H54 (cell line): ENCODE data around the gene KCNJ13.
"Not testable (repeated sequence)": the region's sequence is repeated elsewhere in the genome, so short reads cannot be mapped to it uniquely, and the experiment has no call there.

Source experiments
- DNase-seq: peaks from one replicate; pipeline ENCODE4 v3.0.0; 2011; ENCODE audit warnings: low spot score, mixed read lengths; ENCODE audit not compliant: insufficient read length
- FAIRE-seq: peaks from 3 replicates; lab custom pipeline; 2011; peaks lifted over from hg19 to GRCh38; lab: Jason Lieb, UNC
- POLR2A ChIP-seq: IDR thresholded peaks from 2 replicates; pipeline ENCODE4 v1.6.1; 2011; ENCODE audit warnings: low read depth, mild to moderate bottlenecking, low read length

KCNJ13 gene

DNA sequence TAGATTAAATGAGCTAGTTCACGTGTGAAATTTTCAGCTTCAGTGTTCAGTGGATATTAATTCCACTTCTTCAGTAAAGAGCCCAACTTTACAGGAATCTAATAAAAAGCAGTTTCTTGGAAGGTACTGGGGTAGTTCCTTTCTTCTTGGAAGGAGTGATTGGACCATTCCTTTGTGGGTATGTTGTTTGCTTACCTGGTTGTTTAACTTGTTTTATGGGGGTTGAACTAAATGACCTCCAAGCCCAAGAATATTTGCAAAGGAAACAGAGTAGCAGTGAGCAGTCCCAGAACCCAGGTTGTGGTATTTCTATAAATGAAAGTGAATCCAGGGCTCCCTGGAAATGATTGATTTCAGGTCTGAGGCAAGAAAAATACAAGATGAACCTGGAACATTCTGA lies 31.4 kb downstream of the KCNJ13 start:
- FAIRE-seq, result no peak
- TF ChIP-seq POLR2A, result no peak
- no peak for DNase-seq

DNA sequence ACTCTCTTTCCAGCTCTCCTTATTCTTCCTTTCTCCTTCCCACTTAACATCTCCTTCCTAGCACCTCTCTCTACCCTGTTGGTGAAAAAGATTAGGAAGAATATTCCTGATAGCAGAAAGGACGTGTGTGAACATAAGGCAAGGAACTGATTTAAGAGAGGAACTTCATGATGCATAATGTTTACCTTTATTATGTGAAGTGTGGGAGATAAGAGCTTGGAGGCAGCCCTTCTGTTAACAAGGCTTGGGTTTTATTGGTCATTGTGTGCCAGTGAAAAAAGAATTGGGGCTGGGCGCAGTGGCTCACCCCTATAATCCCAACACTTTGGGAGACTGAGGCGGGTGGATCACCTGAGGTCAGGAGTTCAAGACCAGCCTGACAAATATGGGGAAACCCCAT lies 34.4 kb downstream of the KCNJ13 start:
- DNase-seq (no peak), FAIRE-seq (no peak)
- TF ChIP-seq POLR2A, result no peak

DNA sequence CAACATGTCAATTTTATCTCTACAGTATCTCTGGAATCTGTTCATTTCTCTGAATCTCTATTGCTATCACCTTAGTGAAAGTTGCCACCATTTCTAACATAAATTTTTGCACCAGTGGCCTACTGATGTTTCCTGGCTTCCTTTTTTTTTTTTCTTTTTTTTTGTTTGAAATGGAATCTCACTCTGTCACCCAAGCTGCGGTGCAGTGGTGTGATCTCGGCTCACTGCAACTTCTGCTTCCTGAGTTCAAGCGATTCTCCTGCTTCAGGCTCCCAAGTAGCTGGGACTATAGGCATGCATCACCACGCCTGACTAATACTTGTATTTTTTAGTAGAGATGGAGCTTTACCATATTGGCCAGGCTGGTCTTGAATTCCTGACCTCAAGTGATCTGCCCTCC lies 35.1 kb downstream of the KCNJ13 start:
- no peak for TF ChIP-seq POLR2A
- DNase-seq (no peak), FAIRE-seq (no peak)

DNA sequence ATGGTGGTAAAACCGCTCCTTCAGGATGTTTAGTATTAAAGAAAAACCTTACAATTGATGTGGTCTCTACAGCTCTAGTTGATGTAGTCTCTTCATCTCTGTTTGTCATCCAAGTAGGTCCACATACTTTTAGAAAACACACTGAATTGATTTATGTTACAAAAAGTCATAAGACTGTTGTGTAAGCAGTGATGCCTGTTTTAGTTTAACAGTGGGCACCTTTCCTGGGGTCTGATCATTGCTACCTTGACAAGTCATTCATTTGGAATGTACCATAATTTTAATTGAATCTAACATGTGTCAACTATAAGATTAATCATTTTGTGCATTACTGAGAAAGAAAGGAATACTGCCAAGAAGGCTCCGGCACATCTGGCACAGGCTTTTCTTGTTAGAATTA lies 44.9 kb downstream of the KCNJ13 start:
- FAIRE-seq (no peak), DNase-seq (no peak)
- TF ChIP-seq POLR2A, result no peak

DNA sequence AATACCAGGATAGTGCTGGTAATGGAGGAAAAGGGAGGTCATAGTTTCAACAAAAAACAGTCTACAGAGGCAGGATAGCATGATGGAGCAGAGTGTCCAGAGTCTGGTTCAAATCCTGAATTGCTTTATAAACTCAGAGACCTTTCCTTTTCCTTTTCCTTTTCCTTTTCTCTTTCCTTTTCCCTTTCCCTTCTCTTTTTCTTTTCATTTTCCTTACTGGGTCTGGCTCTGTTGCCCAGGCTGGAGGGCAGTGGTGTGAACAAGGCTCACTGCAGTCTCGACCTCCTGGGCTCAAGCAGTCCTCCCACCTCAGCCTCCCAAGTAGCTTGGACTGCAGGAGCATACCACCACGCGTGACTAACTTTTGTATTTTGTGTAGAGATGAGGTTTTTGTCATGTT lies 47.6 kb downstream of the KCNJ13 start:
- DNase-seq, result no peak
- FAIRE-seq, result no peak
- no peak for TF ChIP-seq POLR2A

DNA sequence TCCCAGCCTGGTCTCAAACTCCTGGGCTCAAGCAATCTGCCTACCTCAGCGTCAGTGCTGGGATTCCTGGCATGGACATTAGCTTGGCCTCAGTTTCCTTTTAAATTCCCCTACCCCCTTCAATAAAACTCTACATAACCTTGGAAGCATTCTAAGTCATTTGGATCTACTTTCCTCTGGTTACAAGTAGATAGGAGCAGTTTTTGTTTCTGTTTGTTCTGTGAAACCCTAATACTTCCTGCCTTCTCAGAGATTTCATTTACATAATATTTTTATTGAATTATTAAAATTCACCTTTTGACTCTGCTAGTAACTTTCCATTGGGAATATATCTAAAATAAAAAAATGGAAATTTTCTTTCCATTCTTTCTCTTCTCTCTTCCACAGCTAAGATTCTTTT lies 53.3 kb downstream of the KCNJ13 start:
- TF ChIP-seq POLR2A, result no peak
- FAIRE-seq (no peak), DNase-seq (no peak)

DNA sequence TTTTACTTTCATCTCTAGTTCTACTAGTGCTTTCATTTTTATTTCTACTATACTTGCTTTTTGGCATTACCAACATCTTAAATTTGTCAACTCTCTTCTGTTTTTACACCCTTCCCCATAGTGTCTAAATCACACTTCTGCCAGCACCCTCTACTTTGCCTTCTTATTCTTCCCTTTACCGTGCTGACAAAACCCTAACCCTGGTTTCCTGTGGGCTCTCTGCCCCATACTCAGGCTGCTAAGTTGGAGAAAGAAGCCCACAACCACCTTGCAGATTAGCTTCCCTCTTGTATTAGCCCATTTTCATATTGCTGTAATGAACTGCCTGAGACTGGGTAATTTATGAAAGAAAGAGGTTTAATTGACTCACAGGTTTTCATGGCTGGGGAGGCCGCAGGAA lies 54.5 kb downstream of the KCNJ13 start:
- FAIRE-seq (no peak), DNase-seq (no peak)
- TF ChIP-seq POLR2A, result no peak

DNA sequence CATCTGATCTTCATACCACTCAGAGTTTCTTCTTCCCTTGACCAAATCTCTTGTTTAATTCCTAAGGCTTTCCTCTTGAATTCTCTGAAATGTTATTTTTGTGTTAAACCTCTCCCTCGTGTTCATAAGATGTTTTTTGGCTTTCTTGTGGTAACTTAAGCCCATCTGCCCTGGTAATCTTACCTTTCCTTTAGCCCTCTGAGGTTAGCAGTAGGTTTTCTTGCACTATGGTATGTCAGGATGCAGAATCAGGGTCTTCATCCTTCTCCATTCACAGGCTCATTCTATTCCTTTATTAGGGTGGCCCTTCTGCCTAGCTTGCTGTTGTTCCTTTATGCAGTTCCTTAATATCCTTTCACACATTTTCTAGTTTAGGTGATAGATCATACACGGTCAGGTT lies 55.1 kb downstream of the KCNJ13 start:
- no peak for FAIRE-seq
- no peak for TF ChIP-seq POLR2A

DNA sequence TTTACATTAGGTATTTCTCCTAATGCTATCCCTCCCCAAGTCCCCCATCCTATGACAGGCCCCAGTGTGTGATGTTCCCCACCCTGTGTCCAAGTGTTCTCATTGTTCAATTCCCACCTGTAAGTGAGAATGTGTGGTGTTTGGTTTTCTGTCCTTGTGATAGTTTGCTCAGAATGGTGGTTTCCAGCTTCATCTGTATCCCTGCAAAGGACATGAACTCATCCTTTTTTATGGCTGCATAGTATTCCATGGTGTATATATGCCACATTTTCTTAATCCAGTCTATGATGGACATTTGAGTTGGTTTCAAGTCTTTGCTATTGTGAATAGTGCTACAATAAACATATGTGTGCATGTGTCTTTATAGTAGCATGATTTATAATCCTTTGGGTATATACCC lies 56.3 kb downstream of the KCNJ13 start:
- not testable (repeated sequence) for DNase-seq, FAIRE-seq

More for the DNA sequence above, 55.1 kb downstream of the KCNJ13 start:
- no peak for DNase-seq
